Uterus (tissue), 4 donors: Measurements from ENCODE around the gene S100A4. TPM values are rescaled to one million over a fixed set of nuclear protein-coding genes. Genes with fewer than 3 reads are reported as not detected.
"Not testable (repeated sequence)": the region's sequence is repeated elsewhere in the genome, so short reads cannot be mapped to it uniquely, and the experiment has no call there.

ENCODE experiments used
- DNase-seq, 2 donors: peaks; one replicate each; pipeline ENCODE4 v3.0.0-alpha.2; 2019 to 2020
- H3K27ac ChIP-seq, 2 donors: fragments of 200-600 bp; sonication (generic); 1 replicate in 1 of 2; 2 replicates in 1 of 2; pipeline ENCODE4 v1.5.1; 2016 to 2018
- H3K27me3 ChIP-seq, 2 donors: fragments of 200-600 bp; sonication (generic); one replicate each; pipeline ENCODE4 v1.5.1; 2018 to 2019; ENCODE audit warnings: control low read depth in 1 of 2
- H3K36me3 ChIP-seq, 2 donors: fragments of 200-600 bp; sonication (generic); one replicate each; pipeline ENCODE4 v1.5.1; 2019; ENCODE audit warnings: control low read depth in 1 of 2
- H3K4me1 ChIP-seq, 2 donors: fragments of 200-600 bp; sonication (generic); one replicate each; pipeline ENCODE4 v1.5.1; 2018 to 2019; ENCODE audit warnings: control low read depth in 1 of 2
- H3K4me3 ChIP-seq, 2 donors: fragments of 200-600 bp; sonication (generic); 1 replicate in 1 of 2; 2 replicates in 1 of 2; pipeline ENCODE4 v1.5.1; 2018 to 2019; ENCODE audit warnings: mild to moderate bottlenecking in 1 of 2
- H3K9me3 ChIP-seq, 2 donors: fragments of 200-600 bp; sonication (generic); one replicate each; pipeline ENCODE4 v1.5.1; 2019; ENCODE audit warnings: control low read depth in 1 of 2
- POLR2A ChIP-seq, 2 donors: fragments of 450-650 bp; IDR thresholded peaks; one replicate each; pipeline ENCODE4 v1.6.1; 2016; ENCODE audit warnings: antibody characterized with exemption in 2 of 2, mild to moderate bottlenecking in 1 of 2, moderate library complexity in 1 of 2
- intact Hi-C: fragments of 100-400 bp; cut with DNase I; formaldehyde crosslinking; loops from one replicate; pipeline ENCODE4 v1.15.1; 2023; ENCODE audit warnings: low total_unique reads
- total RNA-seq, 4 donors: library from RNA; depleted of rRNA in 3 of 4; stranded (reverse); fragments of >200 nt in 3 of 4; gene quantifications; one replicate each; pipeline versions ENCODE4 v1.1.0 to v1.2.4, GENCODE V29; 2014 to 2023
- TF ChIP-seq, protein P1 (sequence below), 4 experiments: fragments of 200-600 bp in 2 of 4; fragments of 450-650 bp in 2 of 4; sonication (generic) in 2 of 4; IDR thresholded peaks; one replicate each; pipeline ENCODE4 v1.5.1; 2016 to 2019; ENCODE audit warnings: antibody characterized with exemption in 4 of 4, mild to moderate bottlenecking in 2 of 4, moderate library complexity in 1 of 4
- donor health status: DM: yes; HTN: yes; CAD: no.

S100A4 gene
- total RNA-seq, 4 donors from 2014 or later = 58.9 to 226 (median 155) TPM

GRCh38 chr1:153578490-153578889 is 32.9 kb upstream of the S100A4 start:
- intact Hi-C loops = no loop called here

DNA sequence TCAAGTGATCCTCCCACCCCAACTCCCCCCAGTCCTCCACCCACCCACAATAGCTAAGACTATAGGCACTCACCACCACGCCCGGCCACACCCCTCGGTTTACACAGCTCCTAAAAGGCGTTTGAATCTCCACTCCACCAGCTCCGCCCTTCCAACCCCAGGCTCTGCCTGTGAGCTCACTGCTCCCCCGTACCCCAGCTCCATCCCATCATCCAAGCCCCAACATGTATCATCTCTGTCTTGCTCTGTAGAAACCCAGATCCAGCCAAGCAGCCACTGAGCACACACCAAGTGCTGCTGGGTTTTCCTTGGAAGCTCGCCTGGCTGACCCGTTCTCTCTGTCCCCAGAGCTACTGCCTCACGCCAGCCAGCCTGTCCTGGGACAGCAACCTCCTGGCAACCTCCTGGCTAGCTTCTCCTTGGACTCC is 32.0 kb upstream of the S100A4 start:
- Histone ChIP-seq H3K9me3 (no peaks in the 10 kb centered on the region), H3K36me3 (no peaks in the 10 kb centered on the region), H3K4me1 (no peaks in the 10 kb centered on the region), H3K27ac (no peak overlapping the region), H3K27me3 (no peaks in the 10 kb centered on the region), H3K4me3 (no peak overlapping the region)
- TF ChIP-seq, protein P1, sequence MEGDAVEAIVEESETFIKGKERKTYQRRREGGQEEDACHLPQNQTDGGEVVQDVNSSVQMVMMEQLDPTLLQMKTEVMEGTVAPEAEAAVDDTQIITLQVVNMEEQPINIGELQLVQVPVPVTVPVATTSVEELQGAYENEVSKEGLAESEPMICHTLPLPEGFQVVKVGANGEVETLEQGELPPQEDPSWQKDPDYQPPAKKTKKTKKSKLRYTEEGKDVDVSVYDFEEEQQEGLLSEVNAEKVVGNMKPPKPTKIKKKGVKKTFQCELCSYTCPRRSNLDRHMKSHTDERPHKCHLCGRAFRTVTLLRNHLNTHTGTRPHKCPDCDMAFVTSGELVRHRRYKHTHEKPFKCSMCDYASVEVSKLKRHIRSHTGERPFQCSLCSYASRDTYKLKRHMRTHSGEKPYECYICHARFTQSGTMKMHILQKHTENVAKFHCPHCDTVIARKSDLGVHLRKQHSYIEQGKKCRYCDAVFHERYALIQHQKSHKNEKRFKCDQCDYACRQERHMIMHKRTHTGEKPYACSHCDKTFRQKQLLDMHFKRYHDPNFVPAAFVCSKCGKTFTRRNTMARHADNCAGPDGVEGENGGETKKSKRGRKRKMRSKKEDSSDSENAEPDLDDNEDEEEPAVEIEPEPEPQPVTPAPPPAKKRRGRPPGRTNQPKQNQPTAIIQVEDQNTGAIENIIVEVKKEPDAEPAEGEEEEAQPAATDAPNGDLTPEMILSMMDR (IDR thresholded peaks at IDR 0.05) = no peak
- intact Hi-C loops = no loop called here
- DNase-seq = no peak

More at GRCh38 chr1:153578490-153578889, 32.9 kb upstream of the S100A4 start:
- TF ChIP-seq POLR2A (IDR thresholded peaks at IDR 0.05) = no peak
- TF ChIP-seq, protein P1 (IDR thresholded peaks at IDR 0.05) = no peak
- Histone ChIP-seq H3K27ac (no peak overlapping the region), H3K4me3 (no peak overlapping the region), H3K36me3 (no peaks in the 10 kb centered on the region), H3K4me1 (no peaks in the 10 kb centered on the region), H3K27me3 (no peaks in the 10 kb centered on the region), H3K9me3 (no peaks in the 10 kb centered on the region)
- no peak for DNase-seq

- Histone ChIP-seq H3K4me1 (no peaks in the 10 kb centered on the region), H3K27ac (no peak overlapping the region), H3K4me3 (no peak overlapping the region), H3K36me3 (no peaks in the 10 kb centered on the region), H3K9me3 (no peaks in the 10 kb centered on the region), H3K27me3 (no peaks in the 10 kb centered on the region)
- TF ChIP-seq POLR2A (IDR thresholded peaks at IDR 0.05) = no peak
- TF ChIP-seq, protein P1 (IDR thresholded peaks at IDR 0.05) = no peak
- intact Hi-C loops = no loop called here
- no peak for DNase-seq
These were observed 31.5 kb upstream of the S100A4 start for GRCh38 chr1:153577138-153577537.

- DNase-seq, H3K4me1 ChIP-seq, H3K27me3 ChIP-seq, H3K36me3 ChIP-seq, H3K4me3 ChIP-seq, intact Hi-C loops, H3K27ac ChIP-seq, H3K9me3 ChIP-seq: not testable (repeated sequence)
These were observed 29.9 kb upstream of the S100A4 start for GRCh38 chr1:153575497-153575896.

DNA sequence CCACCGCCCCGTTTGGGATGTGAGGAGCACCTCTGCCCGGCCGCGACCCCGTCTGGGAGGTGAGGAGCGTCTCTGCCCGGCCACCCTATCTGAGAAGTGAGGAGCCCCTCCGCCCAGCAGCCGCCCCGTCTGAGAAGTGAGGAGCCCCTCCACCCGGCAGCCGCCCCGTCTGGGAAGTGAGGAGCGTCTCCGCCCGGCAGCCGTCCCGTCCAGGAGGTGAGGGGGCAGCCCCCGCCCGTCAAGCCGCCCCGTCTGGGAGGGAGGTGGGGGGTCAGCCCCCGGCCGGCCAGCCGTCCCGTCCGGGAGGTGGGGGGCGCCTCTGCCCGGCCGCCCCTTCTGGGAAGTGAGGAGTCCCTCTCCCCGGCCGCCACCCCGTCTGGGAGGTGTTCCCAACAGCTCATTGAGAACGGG is 29.5 kb upstream of the S100A4 start:
- H3K27me3 ChIP-seq, H3K27ac ChIP-seq, H3K4me3 ChIP-seq, DNase-seq, H3K4me1 ChIP-seq, H3K9me3 ChIP-seq, H3K36me3 ChIP-seq, intact Hi-C loops: not testable (repeated sequence)

DNA sequence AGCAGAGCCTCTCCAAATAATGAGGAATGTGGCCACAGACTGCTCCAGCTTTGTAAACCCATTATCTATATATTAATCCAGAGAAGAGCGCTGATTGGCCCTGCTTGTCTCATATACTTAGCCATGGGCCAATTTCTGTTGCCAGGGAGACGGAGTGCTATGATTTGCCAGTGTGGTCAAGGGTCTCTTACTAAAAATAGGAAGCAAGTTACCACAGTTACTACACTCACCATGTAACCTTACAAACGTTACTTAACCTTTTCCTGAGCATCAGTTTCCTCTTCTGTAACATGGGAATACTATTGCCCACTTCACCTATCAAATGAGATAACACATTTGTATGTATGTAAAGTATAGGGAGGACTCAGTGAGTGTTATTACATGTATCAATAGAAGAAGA is 27.7 kb upstream of the S100A4 start:
- Histone ChIP-seq H3K9me3 (no peaks in the 10 kb centered on the region), H3K27ac (peak overlapping the region; percentile 18 to 70), H3K4me1 (no peaks in the 10 kb centered on the region), H3K27me3 (no peaks in the 10 kb centered on the region), H3K36me3 (no peaks in the 10 kb centered on the region), H3K4me3 (no peak overlapping the region)
- DNase-seq = no peak
- intact Hi-C loops = no loop called here
- TF ChIP-seq POLR2A (IDR thresholded peaks at IDR 0.05) = no peak
- TF ChIP-seq, protein P1 (IDR thresholded peaks at IDR 0.05) = no peak
